Tibial artery (tissue), 4 donors: Measurements from ENCODE around the gene SAMD4A.

Experiments used
- DNase-seq, 2 donors: peaks; one replicate each; pipeline ENCODE4 v3.0.0-alpha.2; 2019
- H3K27ac ChIP-seq, 2 donors: fragments of 200-600 bp; sonication (generic) in 1 of 2; 1 replicate in 1 of 2; 2 replicates in 1 of 2; pipeline ENCODE4 v1.5.1; 2018 to 2019; ENCODE audit warnings: mild to moderate bottlenecking in 1 of 2
- H3K27me3 ChIP-seq, 2 donors: fragments of 200-600 bp; sonication (generic) in 1 of 2; one replicate each; pipeline versions ENCODE4 v1.5.1 to v1.6.0; 2016 to 2019
- H3K36me3 ChIP-seq, 3 donors: fragments of 200-600 bp; sonication (generic) in 2 of 3; one replicate each; pipeline ENCODE4 v1.5.1; 2016 to 2019; ENCODE audit warnings: mild to moderate bottlenecking in 2 of 3
- H3K4me1 ChIP-seq, 4 donors: fragments of 200-600 bp; sonication (generic) in 2 of 4; 1 replicate in 3 of 4; 2 replicates in 1 of 4; pipeline ENCODE4 v1.5.1; 2016 to 2019
- H3K4me3 ChIP-seq, 2 donors: fragments of 200-600 bp; sonication (generic) in 1 of 2; 1 replicate in 1 of 2; 2 replicates in 1 of 2; pipeline ENCODE4 v1.5.1; 2018 to 2019; ENCODE audit warnings: mild to moderate bottlenecking in 2 of 2
- H3K9me3 ChIP-seq, 3 donors: fragments of 200-600 bp; sonication (generic) in 1 of 3; one replicate each; pipeline ENCODE4 v1.5.1; 2016 to 2019
- intact Hi-C: fragments of 100-400 bp; cut with DNase I; formaldehyde crosslinking; loops from one replicate; pipeline ENCODE4 v1.15.0; 2023; ENCODE audit warnings: low total_unique reads
- TF ChIP-seq, protein P1 (sequence below), 2 experiments: fragments of 200-600 bp in 1 of 2; fragments of 450-650 bp in 1 of 2; IDR thresholded peaks; one replicate each; pipeline ENCODE4 v1.5.1; 2017 to 2019; ENCODE audit warnings: antibody characterized with exemption in 2 of 2, mild to moderate bottlenecking in 1 of 2, moderate library complexity in 1 of 2

Gene SAMD4A

DNA sequence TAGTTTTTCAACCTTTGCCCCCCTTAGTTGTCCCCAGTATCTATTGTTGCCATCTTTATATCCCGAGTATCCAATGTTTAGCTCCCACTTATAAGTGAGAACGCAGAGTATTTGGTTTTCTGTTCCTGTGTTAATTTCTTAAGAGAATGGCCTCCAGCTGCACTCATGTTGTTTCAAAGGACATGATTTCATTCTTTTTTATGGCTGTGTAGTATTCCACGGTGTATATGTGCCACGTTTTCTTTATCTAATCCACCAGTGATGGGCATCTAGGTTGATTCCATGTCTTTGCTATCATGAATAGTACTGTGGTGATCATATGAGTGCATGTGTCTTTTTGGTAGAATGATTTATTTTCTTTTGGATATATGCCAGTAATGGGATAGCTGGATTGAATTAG is 263.7 kb downstream of the SAMD4A start:
- Histone ChIP-seq H3K27me3 (no peaks in the 10 kb centered on the region), H3K36me3 (no peaks in the 10 kb centered on the region), H3K4me1 (no peaks in the 10 kb centered on the region), H3K9me3 (no peaks in the 10 kb centered on the region), H3K4me3 (no peak overlapping the region), H3K27ac (no peak overlapping the region)
- TF ChIP-seq, protein P1, sequence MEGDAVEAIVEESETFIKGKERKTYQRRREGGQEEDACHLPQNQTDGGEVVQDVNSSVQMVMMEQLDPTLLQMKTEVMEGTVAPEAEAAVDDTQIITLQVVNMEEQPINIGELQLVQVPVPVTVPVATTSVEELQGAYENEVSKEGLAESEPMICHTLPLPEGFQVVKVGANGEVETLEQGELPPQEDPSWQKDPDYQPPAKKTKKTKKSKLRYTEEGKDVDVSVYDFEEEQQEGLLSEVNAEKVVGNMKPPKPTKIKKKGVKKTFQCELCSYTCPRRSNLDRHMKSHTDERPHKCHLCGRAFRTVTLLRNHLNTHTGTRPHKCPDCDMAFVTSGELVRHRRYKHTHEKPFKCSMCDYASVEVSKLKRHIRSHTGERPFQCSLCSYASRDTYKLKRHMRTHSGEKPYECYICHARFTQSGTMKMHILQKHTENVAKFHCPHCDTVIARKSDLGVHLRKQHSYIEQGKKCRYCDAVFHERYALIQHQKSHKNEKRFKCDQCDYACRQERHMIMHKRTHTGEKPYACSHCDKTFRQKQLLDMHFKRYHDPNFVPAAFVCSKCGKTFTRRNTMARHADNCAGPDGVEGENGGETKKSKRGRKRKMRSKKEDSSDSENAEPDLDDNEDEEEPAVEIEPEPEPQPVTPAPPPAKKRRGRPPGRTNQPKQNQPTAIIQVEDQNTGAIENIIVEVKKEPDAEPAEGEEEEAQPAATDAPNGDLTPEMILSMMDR (IDR thresholded peaks at IDR 0.05): no peak
- intact Hi-C loops: no loop called here
- DNase-seq: no peak

DNA sequence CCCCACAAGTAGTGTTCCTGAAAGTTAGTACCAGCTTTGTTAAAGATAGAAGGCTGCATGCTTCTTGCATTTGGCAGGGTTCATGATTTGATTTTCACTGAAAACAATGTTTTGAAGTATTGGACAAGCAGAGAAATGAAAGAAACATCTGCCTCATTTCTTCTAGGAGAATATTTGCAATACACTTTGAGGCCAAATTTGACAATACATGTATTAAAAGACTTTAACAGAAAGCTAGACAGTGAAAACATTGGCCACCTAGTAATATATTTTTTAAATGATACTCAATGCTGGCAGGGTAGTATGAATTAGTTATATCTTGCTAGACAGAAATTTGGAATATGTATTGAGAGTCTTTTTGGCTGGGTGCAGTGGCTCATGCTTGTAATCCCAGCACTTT is 267.2 kb downstream of the SAMD4A start:
- H3K27me3 ChIP-seq: no peaks in the 10 kb centered on the region
- intact Hi-C loops: no loop called here
- H3K9me3 ChIP-seq: no peaks in the 10 kb centered on the region
- no peak overlapping the region for H3K27ac ChIP-seq
- H3K36me3 ChIP-seq: no peaks in the 10 kb centered on the region
- H3K4me3 ChIP-seq: no peak overlapping the region
- TF ChIP-seq, protein P1 (IDR thresholded peaks at IDR 0.05): no peak
- H3K4me1 ChIP-seq: peaks cover 0 to 6% (median 2%) of the 10 kb centered on the region in 4 donors
- DNase-seq: no peak

DNA sequence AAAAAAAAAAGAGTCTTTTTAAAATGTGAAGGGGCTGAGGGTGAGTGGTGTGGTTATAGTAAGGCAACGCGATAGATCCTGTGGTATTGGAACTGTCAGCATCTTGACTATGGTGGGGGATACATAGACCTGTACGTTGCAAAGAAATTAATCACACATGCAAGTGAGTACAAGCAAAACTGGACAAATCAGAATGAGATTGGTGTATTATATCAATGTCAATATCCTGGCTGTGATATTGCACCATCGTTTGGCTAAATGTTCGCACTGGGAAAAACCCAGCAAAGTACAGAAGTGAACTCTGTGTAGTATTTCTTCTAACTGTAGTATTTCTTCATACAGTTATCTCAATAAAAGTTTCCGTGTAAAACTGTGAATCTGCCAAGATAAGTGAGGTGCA is 267.8 kb downstream of the SAMD4A start:
- intact Hi-C loops: no loop called here
- no peaks in the 10 kb centered on the region for H3K27me3 ChIP-seq
- TF ChIP-seq, protein P1 (IDR thresholded peaks at IDR 0.05): no peak
- H3K9me3 ChIP-seq: no peaks in the 10 kb centered on the region
- H3K27ac ChIP-seq: no peak overlapping the region
- H3K4me3 ChIP-seq: no peak overlapping the region
- no peaks in the 10 kb centered on the region for H3K36me3 ChIP-seq
- peaks cover 0 to 8% (median 8%) of the 10 kb centered on the region in 4 donors for H3K4me1 ChIP-seq
- DNase-seq: no peak

DNA sequence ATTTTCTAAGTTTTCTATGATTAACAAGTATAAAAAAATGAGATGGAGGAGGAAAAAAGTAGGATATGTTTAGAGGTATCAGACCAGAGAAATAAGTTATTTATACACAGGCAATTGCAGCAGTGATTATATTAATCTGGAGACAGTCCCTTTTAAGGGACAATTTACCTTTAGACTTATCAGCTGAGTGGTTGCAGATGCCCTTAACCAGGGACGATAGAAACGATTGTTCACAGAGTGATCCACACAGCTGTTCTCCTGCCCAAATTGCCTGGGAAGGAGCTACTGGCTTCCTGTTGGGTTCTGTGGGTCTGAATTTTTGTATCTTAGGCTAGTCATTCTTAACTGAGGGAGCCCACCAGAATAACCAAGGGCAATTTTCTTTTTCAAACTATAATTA is 269.3 kb downstream of the SAMD4A start:
- Histone ChIP-seq H3K36me3 (no peaks in the 10 kb centered on the region), H3K9me3 (no peaks in the 10 kb centered on the region), H3K27ac (no peak overlapping the region), H3K4me1 (peaks cover 0 to 22% (median 13%) of the 10 kb centered on the region in 4 donors), H3K27me3 (no peaks in the 10 kb centered on the region), H3K4me3 (no peak overlapping the region)
- intact Hi-C loops: no loop called here
- TF ChIP-seq, protein P1 (IDR thresholded peaks at IDR 0.05): no peak
- DNase-seq: no peak

DNA sequence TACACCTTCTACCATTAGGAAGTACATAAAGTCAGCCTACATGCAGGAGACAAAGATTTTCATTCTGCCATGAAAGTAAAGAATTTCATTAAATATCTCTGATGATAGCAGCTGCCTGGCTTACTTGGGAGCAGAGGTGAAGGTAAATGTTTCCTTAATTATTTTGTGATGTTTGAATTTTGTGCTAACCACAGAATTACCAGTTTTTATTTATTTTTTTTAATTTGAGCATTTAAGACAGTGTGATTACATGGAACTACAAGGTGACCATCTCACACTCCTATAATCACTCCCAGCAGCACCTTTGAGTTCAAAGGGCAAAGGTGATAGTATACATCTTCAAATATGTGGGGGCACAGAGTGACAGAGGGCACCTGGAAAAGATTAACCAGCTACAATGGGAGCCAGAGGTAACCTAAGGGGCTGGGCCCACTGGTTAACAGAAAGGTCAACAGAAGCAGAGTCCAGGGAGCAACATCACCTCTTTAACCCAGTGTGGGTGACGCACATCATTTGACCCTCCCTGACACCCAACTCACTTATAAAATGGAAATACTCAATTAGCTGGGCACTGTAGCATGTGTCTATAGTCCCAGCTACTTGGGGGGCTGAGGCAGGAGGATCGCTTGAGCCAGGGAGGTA is 270.7 kb downstream of the SAMD4A start:
- DNase-seq: no peak
- no peaks in the 10 kb centered on the region for H3K27me3 ChIP-seq
- H3K4me3 ChIP-seq: no peak overlapping the region
- TF ChIP-seq, protein P1 (IDR thresholded peaks at IDR 0.05): no peak
- intact Hi-C loops: no loop called here
- H3K9me3 ChIP-seq: no peaks in the 10 kb centered on the region
- H3K27ac ChIP-seq: no peak overlapping the region
- peaks cover 0 to 30% (median 13%) of the 10 kb centered on the region in 4 donors for H3K4me1 ChIP-seq
- no peaks in the 10 kb centered on the region for H3K36me3 ChIP-seq
